ENCODE results near the gene GPLD1.

DNA sequence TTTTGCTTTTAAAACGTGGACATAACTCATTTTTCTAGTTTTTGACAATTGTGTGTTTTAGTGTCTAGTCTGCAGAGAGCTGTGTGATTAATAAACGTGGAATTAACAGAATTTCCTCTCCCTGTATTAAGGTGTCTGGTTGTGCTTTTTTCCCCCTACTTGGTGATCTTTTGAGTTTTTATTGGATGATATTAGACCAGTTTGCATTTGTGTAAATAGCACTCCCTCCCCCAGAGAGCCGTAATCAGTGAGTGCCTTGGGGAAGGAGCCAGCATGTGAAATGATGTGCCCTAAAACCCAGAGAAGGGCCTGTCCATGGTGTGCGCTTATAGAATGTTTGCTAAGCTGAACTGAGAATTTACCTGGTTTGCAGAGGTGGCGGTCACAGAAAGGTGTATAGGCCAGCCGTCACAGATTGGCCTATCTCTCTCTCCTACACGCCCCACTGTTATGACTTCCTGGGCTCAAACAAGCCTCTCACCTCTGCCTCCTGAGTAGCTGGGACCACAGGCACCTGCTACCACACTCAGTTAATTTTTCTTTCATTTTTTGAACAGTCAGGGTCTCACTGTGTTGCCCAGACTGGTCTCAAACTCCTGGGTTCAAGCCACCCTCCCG is 47.8 kb upstream of the GPLD1 start:
- TF ChIP-seq, protein P1, sequence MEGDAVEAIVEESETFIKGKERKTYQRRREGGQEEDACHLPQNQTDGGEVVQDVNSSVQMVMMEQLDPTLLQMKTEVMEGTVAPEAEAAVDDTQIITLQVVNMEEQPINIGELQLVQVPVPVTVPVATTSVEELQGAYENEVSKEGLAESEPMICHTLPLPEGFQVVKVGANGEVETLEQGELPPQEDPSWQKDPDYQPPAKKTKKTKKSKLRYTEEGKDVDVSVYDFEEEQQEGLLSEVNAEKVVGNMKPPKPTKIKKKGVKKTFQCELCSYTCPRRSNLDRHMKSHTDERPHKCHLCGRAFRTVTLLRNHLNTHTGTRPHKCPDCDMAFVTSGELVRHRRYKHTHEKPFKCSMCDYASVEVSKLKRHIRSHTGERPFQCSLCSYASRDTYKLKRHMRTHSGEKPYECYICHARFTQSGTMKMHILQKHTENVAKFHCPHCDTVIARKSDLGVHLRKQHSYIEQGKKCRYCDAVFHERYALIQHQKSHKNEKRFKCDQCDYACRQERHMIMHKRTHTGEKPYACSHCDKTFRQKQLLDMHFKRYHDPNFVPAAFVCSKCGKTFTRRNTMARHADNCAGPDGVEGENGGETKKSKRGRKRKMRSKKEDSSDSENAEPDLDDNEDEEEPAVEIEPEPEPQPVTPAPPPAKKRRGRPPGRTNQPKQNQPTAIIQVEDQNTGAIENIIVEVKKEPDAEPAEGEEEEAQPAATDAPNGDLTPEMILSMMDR (IDR thresholded peaks at IDR 0.05), result no peak
- no peak for TF ChIP-seq POLR2A (IDR thresholded peaks at IDR 0.05)

Measured in right lobe of liver (tissue), 4 donors.